ENCODE measurements around the gene THSD7B.

The THSD7B gene

GRCh38 chr2:137291836-137292570, 526.7 kb downstream of the THSD7B start:
- no peaks in the 10 kb centered on the region for H3K79me2 ChIP-seq (ENCODE audit: insufficient read depth, low read depth)
- H2AFZ ChIP-seq (ENCODE audit: low read depth): no peak overlapping the region
- no peaks in the 10 kb centered on the region for H3K27me3 ChIP-seq (ENCODE audit: insufficient read depth, low read depth)
- H4K20me1 ChIP-seq (ENCODE audit: insufficient read depth): no peaks in the 10 kb centered on the region
- no peak for TF ChIP-seq CTCF (conservative IDR thresholded peaks at IDR 0.05; ENCODE audit: low read depth, low read length)
- no peaks in the 10 kb centered on the region for H3K36me3 ChIP-seq (ENCODE audit: insufficient read depth)
- no peak overlapping the region for H3K4me3 ChIP-seq (IDR thresholded peaks at IDR 0.05; ENCODE audit: insufficient read depth, low read depth, low read length)
- no peaks in the 10 kb centered on the region for H3K4me1 ChIP-seq (ENCODE audit: low read depth, poor library complexity, severe bottlenecking)
- no peak overlapping the region for H3K9ac ChIP-seq
- H3K4me2 ChIP-seq: no peak overlapping the region
- no peak overlapping the region for H3K27ac ChIP-seq

GRCh38 chr2:137298377-137298776, 533.0 kb downstream of the THSD7B start:
- no peak overlapping the region for H3K9ac ChIP-seq
- TF ChIP-seq CTCF (conservative IDR thresholded peaks at IDR 0.05; ENCODE audit: low read depth, low read length): no peak
- no peaks in the 10 kb centered on the region for H3K36me3 ChIP-seq (ENCODE audit: insufficient read depth)
- H3K4me2 ChIP-seq: no peak overlapping the region
- no peaks in the 10 kb centered on the region for H4K20me1 ChIP-seq (ENCODE audit: insufficient read depth)
- no peaks in the 10 kb centered on the region for H3K79me2 ChIP-seq (ENCODE audit: insufficient read depth, low read depth)
- H2AFZ ChIP-seq (ENCODE audit: low read depth): no peak overlapping the region
- H3K4me3 ChIP-seq (IDR thresholded peaks at IDR 0.05; ENCODE audit: insufficient read depth, low read depth, low read length): no peak overlapping the region
- H3K27ac ChIP-seq: no peak overlapping the region
- no peaks in the 10 kb centered on the region for H3K4me1 ChIP-seq (ENCODE audit: low read depth, poor library complexity, severe bottlenecking)
- no peaks in the 10 kb centered on the region for H3K27me3 ChIP-seq (ENCODE audit: insufficient read depth, low read depth)

- TF ChIP-seq CTCF (conservative IDR thresholded peaks at IDR 0.05; ENCODE audit: low read depth, low read length): no peak
- Histone ChIP-seq H3K9ac (no peak overlapping the region), H3K79me2 (ENCODE audit: insufficient read depth, low read depth) (no peaks in the 10 kb centered on the region), H3K36me3 (ENCODE audit: insufficient read depth) (no peaks in the 10 kb centered on the region), H3K27ac (no peak overlapping the region), H3K4me1 (ENCODE audit: low read depth, poor library complexity, severe bottlenecking) (no peaks in the 10 kb centered on the region), H2AFZ (ENCODE audit: low read depth) (no peak overlapping the region), H3K4me3 (IDR thresholded peaks at IDR 0.05; ENCODE audit: insufficient read depth, low read depth, low read length) (no peak overlapping the region), H3K4me2 (no peak overlapping the region), H3K27me3 (ENCODE audit: insufficient read depth, low read depth) (no peaks in the 10 kb centered on the region), H4K20me1 (ENCODE audit: insufficient read depth) (no peaks in the 10 kb centered on the region)
Measured at GRCh38 chr2:137300987-137301386, 535.6 kb downstream of the THSD7B start.

GRCh38 chr2:137302957-137303356, 537.6 kb downstream of the THSD7B start:
- Histone ChIP-seq H3K4me1 (ENCODE audit: low read depth, poor library complexity, severe bottlenecking) (no peaks in the 10 kb centered on the region), H3K79me2 (ENCODE audit: insufficient read depth, low read depth) (no peaks in the 10 kb centered on the region), H3K9ac (no peak overlapping the region), H3K4me2 (no peak overlapping the region), H4K20me1 (ENCODE audit: insufficient read depth) (no peaks in the 10 kb centered on the region), H3K27me3 (ENCODE audit: insufficient read depth, low read depth) (no peaks in the 10 kb centered on the region), H3K27ac (no peak overlapping the region), H2AFZ (ENCODE audit: low read depth) (no peak overlapping the region), H3K4me3 (IDR thresholded peaks at IDR 0.05; ENCODE audit: insufficient read depth, low read depth, low read length) (no peak overlapping the region), H3K36me3 (ENCODE audit: insufficient read depth) (no peaks in the 10 kb centered on the region)
- no peak for TF ChIP-seq CTCF (conservative IDR thresholded peaks at IDR 0.05; ENCODE audit: low read depth, low read length)

Data from KMS-11 (cell line).